Neural progenitor cell (in vitro differentiated cells): ENCODE results near the gene YBX2.

ENCODE experiments used
- EZH2phosphoT487 ChIP-seq: fragments of 200-600 bp; sonication (generic); IDR thresholded peaks from 2 replicates; pipeline ENCODE4 v1.6.1; 2017; ENCODE audit warnings: antibody characterized with exemption
- TF ChIP-seq, protein P1 (sequence below): fragments of 200-600 bp; sonication (generic); IDR thresholded peaks from 2 replicates; pipeline ENCODE4 v1.5.1; 2017; ENCODE audit warnings: antibody characterized with exemption, mild to moderate bottlenecking

DNA sequence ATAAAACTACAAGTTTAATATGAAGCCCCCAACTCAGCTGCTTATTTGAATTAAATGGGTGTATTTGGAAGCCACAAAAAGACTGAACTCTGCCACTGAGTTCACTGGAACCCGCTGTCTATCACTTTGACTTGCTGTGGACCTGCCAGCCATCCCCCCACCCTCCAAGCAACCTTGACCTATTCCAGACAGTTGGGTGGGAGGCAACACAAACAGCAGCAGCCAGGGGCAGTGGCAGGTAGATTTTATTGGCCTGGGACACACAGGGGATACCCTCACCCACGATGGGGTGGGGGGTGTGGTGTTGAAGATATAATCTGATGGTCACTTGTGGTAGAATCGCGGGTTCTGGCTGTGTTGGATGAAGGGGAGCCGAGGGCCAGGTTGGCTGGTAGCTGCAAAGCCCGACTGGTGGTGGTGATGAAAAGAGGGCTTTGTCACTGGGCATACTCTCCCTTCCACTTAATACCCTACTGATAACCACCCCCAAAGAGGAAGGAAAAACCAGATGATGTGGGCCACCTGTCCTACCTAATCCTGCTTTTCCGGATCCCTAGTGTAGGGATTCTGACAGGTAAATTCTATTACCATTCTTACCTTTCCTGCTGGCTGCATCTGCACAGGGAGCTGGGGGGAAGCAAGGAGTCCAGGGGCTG is 18.1 kb upstream of the YBX2 start:
- TF ChIP-seq, protein P1, sequence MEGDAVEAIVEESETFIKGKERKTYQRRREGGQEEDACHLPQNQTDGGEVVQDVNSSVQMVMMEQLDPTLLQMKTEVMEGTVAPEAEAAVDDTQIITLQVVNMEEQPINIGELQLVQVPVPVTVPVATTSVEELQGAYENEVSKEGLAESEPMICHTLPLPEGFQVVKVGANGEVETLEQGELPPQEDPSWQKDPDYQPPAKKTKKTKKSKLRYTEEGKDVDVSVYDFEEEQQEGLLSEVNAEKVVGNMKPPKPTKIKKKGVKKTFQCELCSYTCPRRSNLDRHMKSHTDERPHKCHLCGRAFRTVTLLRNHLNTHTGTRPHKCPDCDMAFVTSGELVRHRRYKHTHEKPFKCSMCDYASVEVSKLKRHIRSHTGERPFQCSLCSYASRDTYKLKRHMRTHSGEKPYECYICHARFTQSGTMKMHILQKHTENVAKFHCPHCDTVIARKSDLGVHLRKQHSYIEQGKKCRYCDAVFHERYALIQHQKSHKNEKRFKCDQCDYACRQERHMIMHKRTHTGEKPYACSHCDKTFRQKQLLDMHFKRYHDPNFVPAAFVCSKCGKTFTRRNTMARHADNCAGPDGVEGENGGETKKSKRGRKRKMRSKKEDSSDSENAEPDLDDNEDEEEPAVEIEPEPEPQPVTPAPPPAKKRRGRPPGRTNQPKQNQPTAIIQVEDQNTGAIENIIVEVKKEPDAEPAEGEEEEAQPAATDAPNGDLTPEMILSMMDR, result no peak
- no peak for TF ChIP-seq EZH2phosphoT487
